GM21515 (cell line): ENCODE data around the gene PACRG.

Experiments
- ATAC-seq: cut with Tn5 transposase; IDR thresholded peaks from one replicate; pipeline ENCODE4 v1.9.1; 2021; ENCODE audit not compliant: unreplicated experiment

The PACRG gene

DNA sequence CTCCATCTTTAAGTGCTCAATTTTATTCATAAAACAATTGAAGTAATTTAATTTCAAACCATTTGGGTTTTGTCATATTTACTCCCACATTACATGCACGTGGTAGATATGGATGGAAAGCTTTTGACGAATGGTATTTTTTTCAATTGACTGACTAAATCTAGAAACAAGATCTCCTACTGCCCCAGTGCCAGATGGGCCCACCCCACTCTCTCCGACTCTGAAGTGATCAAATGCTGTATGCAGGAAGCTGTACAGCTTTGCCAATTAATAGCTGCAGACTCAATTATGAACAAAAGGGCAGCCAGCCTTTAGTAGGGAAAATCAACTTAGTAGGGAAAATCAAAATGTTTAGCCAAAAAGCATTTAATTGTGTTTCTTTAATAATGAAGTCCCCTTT lies 46.2 kb downstream of the PACRG start:
- no peak for ATAC-seq

DNA sequence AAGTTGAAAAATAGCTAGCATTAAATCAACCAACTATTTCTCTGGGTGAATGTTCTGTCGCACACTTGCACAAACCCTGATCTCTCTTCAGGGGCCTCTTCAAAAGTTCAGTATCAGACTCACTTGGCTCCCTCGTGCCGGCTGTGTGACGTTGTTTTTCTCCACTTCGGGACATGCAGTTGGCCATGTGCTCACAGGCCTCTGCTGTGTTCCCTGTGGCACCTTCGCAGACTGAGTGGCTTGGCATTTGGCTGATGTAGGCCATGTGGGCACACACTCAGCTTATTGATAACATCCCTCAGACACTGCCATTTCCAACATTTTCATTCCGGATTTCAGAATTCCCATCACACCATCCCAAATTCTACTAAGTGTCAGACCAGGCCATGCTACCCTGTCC lies 49.3 kb downstream of the PACRG start:
- ATAC-seq = no peak

DNA sequence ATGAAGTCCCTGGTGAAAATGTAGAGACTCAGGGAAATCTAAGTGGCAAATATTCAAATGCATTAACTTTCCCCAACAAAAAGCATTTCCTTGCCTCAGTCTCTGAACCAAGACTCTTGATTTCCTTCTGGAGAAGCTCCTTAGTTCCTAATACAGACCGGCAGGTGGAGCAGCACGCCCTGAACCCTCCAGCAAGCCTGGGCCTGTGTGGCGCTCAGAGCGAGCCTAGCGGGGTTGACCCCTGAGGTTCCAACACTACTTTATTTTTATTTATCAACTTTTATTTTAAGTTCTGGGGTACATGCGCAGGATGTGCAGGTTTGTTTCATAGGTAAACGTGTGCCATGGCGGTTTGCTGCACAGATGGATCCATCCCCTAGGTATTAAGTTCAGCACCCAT lies 50.8 kb downstream of the PACRG start:
- ATAC-seq = no peak

DNA sequence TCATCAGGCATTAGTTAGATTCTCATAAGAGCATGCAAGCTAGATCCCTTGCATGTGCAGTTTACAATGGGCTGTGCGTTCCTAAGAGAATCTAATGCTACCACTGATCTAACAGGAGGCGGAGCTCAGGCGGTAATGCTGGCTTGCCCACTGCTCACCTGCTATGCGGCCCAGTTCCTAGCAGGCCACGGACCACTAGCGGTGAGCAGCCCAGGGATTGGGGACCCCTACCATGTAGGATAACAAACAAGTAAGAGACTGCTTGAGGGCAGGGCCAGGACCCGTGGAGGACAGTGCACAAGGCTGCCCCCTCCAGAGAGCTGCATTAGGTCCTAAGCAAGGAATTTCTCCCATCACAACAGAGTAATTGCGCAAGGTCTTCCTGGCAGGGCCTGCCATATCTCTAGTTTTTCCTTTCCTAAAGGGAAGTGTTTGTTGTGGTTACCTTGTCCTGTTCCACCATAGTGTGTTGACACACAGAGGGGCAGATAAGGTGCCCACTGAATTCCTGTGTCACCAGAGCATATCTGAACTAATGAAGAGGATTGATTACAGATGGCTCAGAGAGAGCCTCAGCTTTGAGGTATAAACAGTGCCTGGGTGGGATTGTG lies 58.0 kb downstream of the PACRG start:
- no peak for ATAC-seq

DNA sequence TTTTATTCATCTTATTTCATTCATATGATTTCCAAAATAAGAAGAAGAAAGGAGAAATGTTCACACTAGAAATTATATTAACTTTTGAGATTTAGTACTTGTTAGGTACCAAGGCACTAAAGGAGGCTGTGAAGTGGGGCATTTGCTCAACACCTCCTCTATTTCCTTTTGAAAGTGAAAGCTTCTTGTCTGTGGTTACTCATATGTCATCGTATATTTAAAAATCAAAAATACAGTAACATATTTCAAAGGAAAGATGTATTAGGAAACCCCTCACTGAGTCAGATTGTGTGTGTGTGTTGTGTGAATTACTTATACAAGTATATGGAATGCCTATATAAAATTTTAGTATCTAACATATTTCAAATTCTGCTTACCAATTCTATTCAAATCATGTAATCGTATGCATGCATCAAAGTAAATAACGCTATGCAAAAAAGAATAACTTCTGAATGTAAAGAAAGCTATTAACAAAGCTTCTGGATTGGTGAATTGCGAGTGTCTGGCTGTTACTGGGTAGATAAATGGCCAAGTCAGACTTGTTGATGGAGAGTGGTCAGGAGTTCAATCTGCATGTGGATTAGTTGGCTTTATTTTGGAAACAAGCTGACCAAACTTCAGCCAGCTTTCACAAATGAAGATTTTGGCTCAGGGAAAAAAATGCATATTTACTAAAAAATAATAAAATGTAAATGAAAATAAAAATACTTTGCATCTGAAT lies 70.9 kb downstream of the PACRG start:
- ATAC-seq = no peak

DNA sequence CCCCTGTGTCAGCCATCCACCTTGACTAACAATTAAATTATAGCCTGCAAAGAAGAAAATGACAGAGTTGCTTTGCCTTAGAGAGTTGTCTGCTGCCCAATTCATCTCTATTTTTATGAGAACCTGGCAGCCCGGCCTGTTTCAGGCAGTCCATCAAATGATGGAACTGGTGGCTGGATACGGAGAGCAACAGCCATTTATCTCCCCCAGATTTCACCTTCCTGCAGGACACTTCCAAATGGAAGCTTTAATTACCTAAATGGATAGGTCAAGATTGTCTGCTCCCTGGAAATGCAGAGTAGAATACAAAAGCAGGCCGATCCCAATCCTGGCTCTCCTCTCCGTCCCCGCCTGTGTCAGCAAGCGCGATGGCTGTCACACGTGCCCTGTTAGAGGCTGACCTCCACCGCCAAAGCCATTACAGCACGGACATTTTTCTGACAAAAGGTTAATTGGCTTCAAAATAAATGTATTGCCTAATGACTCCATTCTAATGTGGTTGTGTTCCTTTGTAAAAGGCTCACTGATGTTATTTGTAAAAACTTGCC lies 86.7 kb downstream of the PACRG start:
- ATAC-seq = no peak

DNA sequence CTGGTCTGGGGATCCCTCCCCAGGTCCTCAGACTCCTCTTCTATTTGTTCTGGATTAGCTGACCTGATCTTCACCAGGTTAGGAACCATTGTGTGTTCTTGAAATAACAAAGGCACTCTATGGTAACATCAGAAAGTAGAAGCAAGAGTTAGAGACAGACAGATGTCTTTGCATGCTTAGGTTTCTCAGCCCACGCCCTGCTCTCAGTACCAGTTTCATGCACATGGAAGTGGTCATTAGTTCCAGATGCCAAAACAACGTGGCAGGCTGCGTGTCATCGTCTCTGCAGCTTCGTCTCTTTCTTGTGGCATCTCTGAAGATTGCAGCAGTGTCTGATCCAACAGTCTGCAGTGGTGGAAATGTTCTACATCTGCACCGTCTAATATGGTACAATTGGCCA lies 89.4 kb downstream of the PACRG start:
- ATAC-seq = no peak

DNA sequence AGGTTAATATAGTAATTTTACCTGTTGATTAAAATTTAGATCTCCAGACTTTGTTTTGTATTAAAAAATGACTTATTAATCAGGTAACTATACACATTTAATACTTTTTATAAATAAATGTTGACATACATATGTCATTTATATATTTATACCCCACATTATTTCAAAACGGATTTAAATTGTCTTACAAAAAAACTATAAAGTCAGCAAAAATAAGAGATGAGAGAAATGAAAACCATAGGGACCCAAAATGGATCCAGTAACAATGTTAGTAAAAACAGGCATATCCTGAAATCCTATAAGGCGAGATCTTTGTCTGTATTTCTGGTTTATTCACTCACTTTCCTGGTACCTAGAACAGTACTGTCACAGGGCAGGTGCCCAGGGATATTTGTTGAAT lies 91.5 kb downstream of the PACRG start:
- no peak for ATAC-seq

DNA sequence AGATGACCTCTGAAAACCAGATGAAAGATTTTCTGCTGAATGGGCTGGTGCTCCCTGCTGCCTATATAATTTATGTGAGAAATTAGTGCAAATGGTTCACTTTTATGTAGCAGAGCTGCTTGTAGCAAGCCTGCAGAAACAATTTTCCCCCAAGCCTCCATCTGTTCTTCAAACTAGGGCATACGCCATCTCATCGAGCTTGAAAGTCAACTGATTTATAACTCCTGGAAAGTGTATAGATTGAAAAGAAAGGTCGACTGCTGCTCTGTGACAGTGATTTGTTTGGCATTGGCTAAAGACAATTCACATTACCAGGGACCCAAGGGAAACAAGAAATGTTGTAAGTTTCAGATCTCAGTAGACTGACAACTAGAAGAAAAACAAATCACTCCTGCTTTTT lies 93.3 kb downstream of the PACRG start:
- ATAC-seq = no peak

DNA sequence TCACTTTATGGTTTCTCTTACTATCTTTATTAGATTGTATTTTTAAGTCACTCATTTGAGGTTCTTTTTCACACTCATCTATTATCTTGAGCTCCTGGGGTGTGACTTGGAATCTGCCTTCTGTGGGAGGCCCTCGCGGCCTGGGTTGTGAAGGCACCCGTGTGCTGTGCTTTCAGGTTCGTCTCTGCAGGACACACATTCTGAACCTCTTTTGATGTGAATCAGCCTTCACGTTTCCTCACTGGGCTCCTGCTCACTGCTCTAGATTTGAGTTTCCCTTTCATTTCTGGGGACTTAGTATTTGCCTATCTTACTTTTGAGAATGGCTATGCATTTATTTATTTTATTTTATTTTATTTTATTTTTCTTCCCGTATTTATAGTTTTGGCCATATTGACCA lies 97.8 kb downstream of the PACRG start:
- ATAC-seq = no peak

DNA sequence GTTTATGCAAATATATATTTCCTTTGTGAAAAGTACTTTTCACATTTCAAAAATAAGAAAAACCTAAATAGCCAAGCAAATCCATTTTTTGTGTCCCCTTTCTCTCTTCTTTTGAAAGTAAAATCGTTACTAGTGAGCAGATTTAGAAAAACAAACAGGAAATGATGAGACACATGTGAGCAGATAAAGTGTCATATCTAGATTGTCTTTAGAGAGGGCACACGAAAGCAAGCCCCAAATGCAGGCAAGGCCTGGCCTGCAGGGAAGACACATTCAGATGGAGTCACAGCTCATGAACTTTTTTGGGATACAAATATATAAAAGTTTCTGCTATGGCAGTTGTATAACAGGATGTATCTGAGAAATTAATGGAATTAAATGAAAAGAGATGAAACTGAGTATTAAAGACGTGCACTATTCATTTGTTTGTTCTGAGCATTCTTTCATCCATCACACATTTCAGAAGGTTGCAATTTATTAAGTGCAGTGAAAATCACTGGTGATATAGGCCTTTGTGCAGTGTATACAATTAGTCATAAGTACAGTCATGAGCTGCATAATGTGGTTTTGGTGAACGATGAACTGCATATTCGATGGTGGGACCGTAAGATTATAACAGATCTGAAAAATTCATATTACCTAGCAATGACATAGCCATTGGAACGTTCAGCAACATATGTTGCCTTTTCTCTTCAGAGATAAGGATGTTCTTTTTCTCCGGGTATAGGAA lies 101.4 kb downstream of the PACRG start:
- ATAC-seq = no peak

DNA sequence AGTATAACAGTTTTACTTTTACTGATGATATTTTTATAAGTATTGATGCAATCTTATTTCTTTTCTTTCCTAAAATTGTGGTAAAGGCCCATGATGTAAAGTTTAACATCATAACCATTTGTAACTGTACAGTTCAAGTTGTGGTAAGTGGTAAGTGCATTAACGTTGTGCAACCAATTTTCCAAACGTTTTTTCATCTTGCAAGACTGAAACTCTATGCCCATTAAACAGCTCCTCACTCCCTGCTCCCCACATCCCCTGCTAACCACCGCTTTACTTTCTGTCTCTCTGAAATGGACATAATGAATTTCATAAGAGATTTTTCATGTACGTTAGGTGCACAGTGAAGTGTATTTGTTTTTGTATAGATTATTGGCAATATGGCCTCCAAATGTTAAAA lies 106.0 kb downstream of the PACRG start:
- no peak for ATAC-seq

DNA sequence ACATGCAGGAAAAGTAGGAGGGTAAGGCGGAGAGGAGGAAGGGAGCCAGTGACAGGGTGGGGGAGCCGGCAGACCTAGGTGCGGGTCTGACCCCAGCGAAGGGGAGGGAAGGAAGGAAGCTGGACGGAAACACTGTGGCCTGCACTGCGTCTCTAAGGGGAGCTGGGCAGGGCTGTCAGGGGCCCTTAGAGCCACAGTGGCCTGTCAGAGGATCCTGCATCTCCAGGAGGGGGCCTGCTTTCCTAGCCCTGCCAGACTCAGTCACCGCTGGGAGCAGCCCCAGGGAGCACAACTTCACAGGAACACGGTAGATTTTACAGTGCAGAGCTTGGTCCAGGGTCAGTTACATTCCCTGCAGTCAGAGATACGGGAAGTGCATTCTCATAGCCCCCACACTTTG lies 118.2 kb downstream of the PACRG start:
- ATAC-seq = no peak

DNA sequence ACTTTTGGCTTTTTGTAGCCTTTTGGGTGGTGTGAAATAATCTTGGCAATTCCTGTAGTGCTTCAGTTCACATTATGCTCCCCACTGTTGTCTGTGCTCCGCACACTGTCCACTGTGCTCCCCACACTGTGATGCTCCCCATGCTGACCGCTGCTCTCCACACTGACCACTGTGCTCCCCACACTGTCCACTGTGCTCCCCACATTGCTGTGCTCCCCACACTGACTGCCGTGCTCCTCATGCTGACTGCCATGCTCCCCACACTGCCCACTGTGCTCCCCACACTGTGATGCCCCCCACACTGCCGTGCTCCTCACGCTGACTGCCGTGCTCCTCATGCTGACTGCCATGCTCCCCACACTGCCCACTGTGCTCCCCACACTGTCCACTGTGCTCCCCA lies 118.9 kb downstream of the PACRG start:
- no peak for ATAC-seq

DNA sequence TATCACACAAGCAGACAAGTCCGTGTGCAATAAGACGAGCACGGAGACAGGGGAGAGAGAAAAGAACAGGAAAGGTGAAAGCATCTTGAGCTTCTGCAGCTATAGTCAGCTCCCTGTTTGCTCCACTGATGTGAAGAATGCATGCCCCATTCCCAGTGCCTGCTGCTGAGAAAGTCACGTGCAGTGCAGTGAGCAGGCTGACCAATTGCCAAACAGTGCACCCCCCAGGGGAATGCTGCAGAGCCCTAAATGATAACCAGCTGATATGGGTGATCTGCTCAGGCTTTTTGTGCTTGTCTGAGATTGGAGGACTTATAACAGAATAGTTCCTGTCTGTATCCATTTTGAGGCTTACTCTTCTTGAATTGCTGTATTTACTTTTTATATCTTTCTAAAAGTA lies 121.5 kb downstream of the PACRG start:
- ATAC-seq = no peak

DNA sequence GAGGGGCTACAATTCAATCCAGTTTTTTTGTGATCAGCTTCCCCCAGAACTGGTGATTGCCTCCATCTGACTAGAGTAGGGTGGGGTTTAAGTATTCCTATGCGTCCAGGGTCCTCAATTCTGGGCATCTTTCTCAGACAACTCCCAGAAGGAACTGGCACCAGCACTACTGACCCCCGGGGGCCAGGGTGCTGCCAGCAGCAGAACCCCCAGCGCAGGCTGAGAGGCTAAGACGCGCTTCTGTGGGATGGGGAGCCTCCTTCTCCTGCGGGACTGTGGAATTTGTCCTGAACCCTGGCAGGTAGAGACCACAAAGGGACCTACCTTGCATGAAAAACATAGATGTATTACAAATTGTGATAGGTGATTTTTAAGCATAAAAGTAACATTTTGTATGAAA lies 124.4 kb downstream of the PACRG start:
- ATAC-seq = no peak

DNA sequence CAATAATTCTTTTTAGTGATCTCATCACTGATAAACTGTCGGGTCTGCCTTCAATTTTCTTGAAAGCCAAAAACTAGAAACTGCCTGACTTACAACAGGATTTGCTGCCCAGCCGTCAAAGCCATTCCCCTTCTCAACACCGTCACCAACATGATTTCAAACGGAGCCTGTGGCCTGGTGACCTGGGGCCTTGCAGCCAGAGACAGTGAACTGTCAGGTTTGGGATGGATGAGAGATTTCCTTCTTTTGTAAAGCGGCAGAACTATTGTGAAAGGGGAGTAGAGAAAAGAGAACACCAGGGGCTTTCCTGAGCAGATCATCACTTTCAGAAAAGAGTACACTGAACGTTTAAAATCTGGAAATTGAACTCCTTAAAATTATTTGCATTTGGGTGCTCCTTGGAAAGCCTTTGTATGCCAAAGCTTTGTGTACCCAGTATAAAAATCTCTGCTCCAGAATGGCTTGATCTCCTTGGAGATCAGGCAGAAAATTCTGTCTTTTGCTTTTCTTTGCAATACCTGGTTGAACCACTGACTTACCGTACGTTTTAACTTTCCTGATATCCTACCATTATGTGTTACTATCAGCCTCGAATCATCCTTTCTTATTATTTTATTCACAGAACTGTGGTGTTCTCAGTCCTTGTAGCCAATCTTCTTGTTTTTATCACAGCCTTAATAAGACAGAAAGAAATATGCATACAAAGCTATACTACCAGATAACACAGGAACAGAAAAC lies 125.2 kb downstream of the PACRG start:
- ATAC-seq = no peak

DNA sequence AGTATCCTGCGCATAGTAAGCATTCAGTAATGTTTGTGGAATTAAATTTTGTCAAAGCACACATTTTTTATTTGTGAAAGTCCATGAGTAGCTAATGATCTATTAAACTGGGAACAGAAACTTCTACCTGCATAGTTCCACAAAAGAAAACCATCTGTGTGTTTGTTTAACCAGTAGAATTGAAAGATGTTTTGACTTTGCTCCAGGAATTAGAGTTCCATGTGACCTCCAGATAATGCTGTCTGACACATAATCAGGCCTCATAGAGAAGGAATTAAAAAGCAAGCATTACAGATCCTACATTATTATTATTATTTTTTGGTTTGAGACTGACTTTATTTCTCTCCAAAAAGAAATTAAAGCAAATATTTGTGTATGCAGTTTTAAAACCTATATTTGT lies 126.5 kb downstream of the PACRG start:
- no peak for ATAC-seq

DNA sequence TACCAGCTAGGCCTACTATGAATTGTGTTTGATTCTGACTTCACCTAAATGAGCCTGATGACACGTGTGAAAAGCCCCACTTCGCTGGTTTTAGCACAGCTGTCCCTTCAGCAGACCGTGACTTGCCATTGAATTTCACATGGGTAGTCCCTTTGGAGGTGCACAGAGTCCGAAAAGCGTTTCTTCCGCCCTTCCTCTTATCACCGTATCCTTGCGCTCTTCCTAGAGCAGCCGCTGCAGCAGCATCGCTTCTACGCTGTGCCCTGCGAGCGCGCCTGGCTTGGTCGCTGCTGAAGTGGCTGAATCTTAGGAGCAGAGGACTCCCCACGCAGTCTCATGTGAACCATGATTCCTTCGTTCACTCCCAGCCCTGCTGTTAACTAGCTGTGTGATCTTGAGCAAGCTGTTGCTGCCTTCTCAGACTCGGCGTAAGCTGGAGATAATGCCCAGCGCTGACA lies 127.0 kb downstream of the PACRG start:
- no peak for ATAC-seq

DNA sequence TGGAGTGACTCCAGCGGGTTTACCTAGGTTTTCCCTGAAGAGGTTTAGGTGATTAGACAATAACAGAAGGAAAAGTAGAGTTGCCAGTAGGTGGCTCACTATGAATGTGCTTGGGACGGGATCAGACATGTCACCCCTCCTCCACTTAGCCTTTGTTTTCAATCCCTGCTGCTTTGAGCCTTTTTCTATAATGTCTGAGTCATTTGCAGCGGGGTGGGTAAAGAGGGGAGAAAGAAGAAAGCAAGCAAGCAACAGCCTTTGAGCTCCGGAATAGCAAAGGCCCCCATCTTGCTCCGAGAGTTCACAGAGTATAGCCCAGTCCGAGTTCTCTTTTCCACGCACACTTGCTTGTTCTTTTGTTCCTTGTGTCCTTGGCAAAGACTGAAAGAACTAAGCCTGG lies 129.1 kb downstream of the PACRG start:
- no peak for ATAC-seq

DNA sequence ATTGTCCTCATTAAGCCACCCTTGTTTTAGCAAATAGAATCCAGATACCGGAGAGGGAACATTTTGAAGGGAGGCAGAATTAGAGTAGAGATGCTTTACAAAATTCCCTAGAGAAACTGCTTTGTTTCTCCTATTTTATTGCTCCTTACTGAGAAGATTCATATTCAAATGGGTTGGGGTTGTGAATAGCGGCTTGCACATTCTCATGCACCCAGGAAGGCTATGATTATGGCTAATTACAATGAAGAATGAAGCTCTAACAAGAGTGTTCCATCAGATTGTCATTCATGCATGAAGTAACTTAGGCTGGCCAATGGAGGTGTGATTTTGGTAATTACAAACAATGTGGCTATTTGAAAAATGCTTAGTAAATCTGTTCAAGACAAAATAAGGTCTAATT lies 129.6 kb downstream of the PACRG start:
- no peak for ATAC-seq
